Coronary artery (tissue), 2 donors: ENCODE results near the gene MYLK.

Experiments used
- DNase-seq: peaks from one replicate; pipeline ENCODE4 v3.0.0-alpha.2; 2017; ENCODE audit warnings: low spot score
- H3K27ac ChIP-seq, 2 donors: fragments of 200-600 bp; sonication (generic); one replicate each; pipeline ENCODE4 v1.5.1; 2016 to 2019
- H3K4me3 ChIP-seq: fragments of 200-600 bp; sonication (generic); 2 replicates; pipeline ENCODE4 v1.5.1; 2016; ENCODE audit warnings: mild to moderate bottlenecking, moderate library complexity
- TF ChIP-seq, protein P1 (sequence below): fragments of 200-600 bp; sonication (generic); IDR thresholded peaks from one replicate; pipeline ENCODE4 v1.5.1; 2019; ENCODE audit warnings: antibody characterized with exemption

The MYLK gene

DNA sequence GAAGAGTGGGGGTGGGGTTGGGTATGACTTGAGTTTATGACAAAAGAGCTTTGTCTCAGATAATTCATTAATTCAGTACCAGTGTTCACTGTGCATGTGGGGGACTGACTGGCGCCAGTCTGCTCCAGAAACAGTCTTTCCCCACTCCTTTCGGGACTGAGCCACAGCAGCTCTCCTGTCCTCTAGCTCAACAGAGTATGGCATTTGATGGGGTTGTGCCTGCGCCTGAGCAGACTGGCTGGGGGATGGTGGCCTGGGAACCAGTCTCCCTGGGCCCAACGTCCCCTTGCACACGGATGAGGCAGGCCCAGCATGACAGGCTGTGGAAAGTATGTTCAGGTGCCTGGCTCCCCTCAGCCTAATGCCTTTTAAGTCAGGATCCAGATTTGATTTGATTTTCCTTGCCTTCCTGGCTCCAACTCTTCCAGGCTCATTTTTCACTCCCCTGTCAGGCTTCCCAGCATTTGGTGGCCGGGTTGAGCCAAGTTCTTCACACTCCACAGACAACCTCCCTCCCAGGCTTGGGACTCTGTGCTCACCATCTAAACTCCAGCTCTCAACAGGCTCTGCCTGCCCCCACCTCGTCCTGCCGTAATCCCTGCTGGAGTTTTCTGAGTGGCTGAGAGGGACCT is 105.0 kb downstream of the MYLK start:
- peak overlapping the region; percentile 36 to 69 for H3K27ac ChIP-seq
- no peak overlapping the region for H3K4me3 ChIP-seq
- TF ChIP-seq, protein P1, sequence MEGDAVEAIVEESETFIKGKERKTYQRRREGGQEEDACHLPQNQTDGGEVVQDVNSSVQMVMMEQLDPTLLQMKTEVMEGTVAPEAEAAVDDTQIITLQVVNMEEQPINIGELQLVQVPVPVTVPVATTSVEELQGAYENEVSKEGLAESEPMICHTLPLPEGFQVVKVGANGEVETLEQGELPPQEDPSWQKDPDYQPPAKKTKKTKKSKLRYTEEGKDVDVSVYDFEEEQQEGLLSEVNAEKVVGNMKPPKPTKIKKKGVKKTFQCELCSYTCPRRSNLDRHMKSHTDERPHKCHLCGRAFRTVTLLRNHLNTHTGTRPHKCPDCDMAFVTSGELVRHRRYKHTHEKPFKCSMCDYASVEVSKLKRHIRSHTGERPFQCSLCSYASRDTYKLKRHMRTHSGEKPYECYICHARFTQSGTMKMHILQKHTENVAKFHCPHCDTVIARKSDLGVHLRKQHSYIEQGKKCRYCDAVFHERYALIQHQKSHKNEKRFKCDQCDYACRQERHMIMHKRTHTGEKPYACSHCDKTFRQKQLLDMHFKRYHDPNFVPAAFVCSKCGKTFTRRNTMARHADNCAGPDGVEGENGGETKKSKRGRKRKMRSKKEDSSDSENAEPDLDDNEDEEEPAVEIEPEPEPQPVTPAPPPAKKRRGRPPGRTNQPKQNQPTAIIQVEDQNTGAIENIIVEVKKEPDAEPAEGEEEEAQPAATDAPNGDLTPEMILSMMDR = no peak
- DNase-seq = no peak

DNA sequence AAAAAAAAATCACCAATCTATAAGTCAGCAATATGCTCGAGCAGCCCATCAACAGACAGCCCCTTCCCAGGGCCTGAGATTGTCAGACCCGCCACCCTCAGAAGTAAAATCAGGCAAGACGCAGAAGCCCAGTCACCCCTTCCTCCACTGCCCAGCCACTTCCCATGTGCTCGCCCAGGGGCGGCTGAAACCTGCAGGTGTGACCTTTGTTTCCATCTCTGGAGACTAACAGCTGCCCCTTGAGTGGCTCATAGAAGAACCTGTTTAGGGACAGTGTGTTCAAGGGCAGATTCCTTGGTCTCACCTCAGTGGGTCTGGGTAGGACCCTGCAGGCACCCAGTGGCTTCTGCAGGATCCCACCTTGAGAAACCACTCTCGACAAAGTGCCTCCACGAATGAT is 105.6 kb downstream of the MYLK start:
- Histone ChIP-seq H3K4me3 (no peak overlapping the region), H3K27ac (peak overlapping the region; percentile 36 to 69)
- no peak for DNase-seq
- TF ChIP-seq, protein P1 = no peak

DNA sequence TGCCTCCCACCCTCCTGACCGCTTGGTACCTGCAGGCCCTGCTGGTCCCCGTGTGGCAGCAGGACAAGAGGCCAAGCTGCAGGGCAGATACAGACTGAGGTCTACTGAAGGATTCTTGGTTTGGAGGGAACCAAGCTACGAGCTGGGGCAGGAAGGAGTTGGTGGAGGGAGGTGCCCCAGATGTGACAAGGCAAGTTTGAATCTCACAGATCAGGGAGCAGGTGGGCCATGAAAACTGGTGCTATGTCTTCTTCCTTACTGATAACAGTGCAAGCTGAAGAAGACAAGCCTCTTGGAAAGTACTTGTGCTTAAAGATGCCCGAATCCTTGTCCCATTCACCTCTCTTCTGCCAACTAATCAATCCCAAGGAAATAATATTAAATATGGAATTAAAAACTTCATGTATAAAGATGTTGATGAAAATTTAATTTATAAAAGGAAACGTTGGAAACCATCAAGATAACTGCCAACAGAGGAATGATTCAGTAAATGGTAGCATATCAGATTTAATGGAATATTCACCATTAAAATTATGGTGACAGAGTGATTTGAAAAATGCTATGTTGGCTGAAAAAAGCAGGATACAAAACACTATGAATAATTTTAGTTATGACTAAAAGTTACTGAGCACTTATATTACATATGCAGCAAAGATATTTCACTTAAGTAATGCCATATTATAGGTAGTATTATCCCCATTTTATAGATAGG is 107.9 kb downstream of the MYLK start:
- Histone ChIP-seq H3K27ac (no peak overlapping the region), H3K4me3 (no peak overlapping the region)
- no peak for DNase-seq
- TF ChIP-seq, protein P1 = no peak

GRCh38 chr3:123774474-123774873 is 109.7 kb downstream of the MYLK start:
- Histone ChIP-seq H3K27ac (peak overlapping the region in 1 of 2 donors; percentile 69), H3K4me3 (no peak overlapping the region)
- DNase-seq = no peak
- TF ChIP-seq, protein P1 = no peak

- no peak for DNase-seq
- Histone ChIP-seq H3K4me3 (no peak overlapping the region), H3K27ac (peak overlapping the region; percentile 53 to 69)
- TF ChIP-seq, protein P1 = no peak
Measured at GRCh38 chr3:123773681-123774431, 110.3 kb downstream of the MYLK start.

DNA sequence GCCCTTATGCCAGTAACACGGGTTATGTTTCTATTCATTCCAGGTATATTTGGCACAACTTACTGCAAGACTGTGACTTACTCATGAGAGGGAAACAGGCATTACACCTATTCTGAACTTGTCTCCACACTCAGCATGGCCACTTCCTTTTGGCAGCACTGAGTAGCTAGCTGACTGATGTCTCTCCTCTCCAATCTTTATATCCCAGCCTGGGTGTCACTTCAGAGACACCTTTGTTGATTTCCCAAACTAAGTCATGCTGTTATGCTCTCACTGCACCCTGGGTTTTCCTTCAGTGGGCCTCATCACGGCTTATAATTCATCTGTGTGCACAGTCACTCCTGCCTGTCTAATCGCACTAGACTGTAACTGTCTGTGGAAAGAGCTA is 114.8 kb downstream of the MYLK start:
- no peak overlapping the region for H3K27ac ChIP-seq
- TF ChIP-seq, protein P1 = no peak
- no peak for DNase-seq
- H3K4me3 ChIP-seq = no peak overlapping the region
